SK-N-SH treated with all-trans-retinoic acid at 6 μM for 48 hours (cell line): ENCODE measurements around the gene TOB1.

Experiments used
- ZFP30 ChIP-seq: fragments of 450-650 bp; formaldehyde crosslinking; IDR thresholded peaks from 2 replicates; pipeline ENCODE4 v1.5.0; 2022; ENCODE audit warnings: mild to moderate bottlenecking, moderate library complexity
- TF ChIP-seq, protein P1 (sequence below): fragments of 250-450 bp; sonication (Bioruptor Pico); IDR thresholded peaks from 2 replicates; pipeline ENCODE4 v1.8.0; 2021; ENCODE audit warnings: low read depth, mild to moderate bottlenecking, moderate library complexity, borderline replicate concordance

DNA sequence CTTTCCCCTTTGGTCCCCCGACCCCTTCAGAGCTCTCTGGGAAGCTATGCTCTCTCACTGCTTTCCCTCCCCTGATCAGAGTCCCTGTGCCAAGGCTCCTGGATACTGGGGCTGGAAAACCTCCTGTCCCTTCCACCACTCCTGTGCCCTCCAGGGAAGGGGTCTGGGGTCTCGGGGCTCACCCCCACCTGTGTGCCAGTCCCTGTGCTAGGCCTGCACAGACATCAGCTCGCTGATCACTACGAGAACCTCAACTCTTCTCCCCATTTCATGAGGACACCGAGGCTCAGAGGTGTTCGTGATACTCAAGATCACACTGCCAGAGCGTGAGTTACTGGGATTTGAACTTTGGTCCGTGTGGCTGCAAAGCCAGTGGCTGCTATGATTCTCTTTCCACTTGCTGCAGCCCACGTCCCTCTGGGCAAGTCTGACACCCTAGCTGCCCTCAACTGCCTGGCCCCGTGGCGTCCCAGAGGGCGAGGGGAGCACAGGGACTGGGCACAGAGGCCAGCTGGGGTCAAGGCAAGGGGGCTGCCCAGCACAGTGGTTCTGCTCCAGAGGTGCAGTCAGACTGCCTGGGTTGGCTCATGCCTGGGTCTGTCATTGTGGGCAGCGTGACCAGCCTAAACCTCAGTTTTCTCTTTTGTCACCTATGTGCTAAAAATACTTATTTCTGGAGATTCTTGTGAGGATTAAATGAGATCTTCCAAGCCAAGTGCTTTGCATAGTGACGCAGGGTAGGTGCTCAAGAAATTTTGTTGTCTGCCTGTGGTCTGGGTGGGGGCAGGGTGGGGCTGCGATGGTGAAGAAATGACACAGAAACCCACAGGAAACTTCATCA, 43.8 kb upstream of the TOB1 start:
- TF ChIP-seq ZFP30 (CRISPR knock-in tag), result no peak
- TF ChIP-seq, protein P1, sequence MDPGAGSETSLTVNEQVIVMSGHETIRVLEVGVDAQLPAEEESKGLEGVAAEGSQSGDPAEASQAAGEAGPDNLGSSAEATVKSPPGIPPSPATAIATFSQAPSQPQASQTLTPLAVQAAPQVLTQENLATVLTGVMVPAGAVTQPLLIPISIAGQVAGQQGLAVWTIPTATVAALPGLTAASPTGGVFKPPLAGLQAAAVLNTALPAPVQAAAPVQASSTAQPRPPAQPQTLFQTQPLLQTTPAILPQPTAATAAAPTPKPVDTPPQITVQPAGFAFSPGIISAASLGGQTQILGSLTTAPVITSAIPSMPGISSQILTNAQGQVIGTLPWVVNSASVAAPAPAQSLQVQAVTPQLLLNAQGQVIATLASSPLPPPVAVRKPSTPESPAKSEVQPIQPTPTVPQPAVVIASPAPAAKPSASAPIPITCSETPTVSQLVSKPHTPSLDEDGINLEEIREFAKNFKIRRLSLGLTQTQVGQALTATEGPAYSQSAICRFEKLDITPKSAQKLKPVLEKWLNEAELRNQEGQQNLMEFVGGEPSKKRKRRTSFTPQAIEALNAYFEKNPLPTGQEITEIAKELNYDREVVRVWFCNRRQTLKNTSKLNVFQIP, result no peak
